ENCODE data around the gene WWOX. TPM values are rescaled to one million over a fixed set of nuclear protein-coding genes. Genes with fewer than 3 reads are reported as not detected.
"Not testable (repeated sequence)": the region's sequence is repeated elsewhere in the genome, so short reads cannot be mapped to it uniquely, and the experiment has no call there.

Gene WWOX
- total and polyA plus RNA-seq, 4 donors: 5.4 to 61.5 (median 18.4) TPM

DNA sequence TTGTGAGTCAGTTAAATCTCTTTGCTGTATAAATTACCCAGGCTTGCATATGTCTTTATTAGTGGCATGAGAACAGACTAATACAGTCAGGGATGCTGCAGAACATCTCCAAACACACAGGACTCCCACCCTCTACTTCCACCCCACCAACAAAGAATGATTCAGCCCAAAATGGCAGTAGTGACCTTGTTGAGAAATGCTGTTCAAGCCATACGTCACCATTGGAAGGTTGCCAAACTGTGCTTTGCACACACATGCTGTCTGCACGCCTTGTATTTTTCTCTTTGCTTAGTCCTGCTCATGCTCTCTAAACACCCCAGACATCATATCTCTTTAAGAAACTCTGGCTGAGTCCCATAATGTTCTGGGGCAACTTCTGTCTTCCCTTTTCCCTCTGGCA, 589.6 kb downstream of the WWOX start:
- Histone ChIP-seq H3K4me3 (no peak overlapping the region), H3K36me3 (ENCODE audit: control insufficient read depth in 4 of 4, insufficient read depth in 4 of 4, low read length in 4 of 4) (no peaks in the 10 kb centered on the region), H3K4me1 (ENCODE audit: control insufficient read depth in 5 of 5, insufficient read depth in 5 of 5, low read length in 5 of 5) (peaks cover 0 to 12% (median 6%) of the 10 kb centered on the region in 5 donors), H3K9me3 (ENCODE audit: control insufficient read depth in 4 of 4, insufficient read depth in 3 of 4, low read length in 3 of 4) (no peaks in the 10 kb centered on the region), H3K9ac (ENCODE audit: insufficient read depth in 1 of 2, low read length in 2 of 2) (no peak overlapping the region), H3K27ac (ENCODE audit: low read depth in 1 of 2, low read length in 1 of 2) (no peak overlapping the region), H3K27me3 (ENCODE audit: control insufficient read depth in 3 of 3, insufficient read depth in 3 of 3, low read length in 2 of 3) (no peaks in the 10 kb centered on the region)
- ATAC-seq (ENCODE audit: insufficient read depth, low FRiP score) (no peak), DNase-seq (peak; percentile 64 to 92 (median 86))
- no peak for TF ChIP-seq CTCF (IDR thresholded peaks at IDR 0.05; ENCODE audit: control extremely low read depth, extremely low read depth)
- 43 to 47% methylated on average over 2 of the region's 2 CpGs for WGBS, 2 donors

DNA sequence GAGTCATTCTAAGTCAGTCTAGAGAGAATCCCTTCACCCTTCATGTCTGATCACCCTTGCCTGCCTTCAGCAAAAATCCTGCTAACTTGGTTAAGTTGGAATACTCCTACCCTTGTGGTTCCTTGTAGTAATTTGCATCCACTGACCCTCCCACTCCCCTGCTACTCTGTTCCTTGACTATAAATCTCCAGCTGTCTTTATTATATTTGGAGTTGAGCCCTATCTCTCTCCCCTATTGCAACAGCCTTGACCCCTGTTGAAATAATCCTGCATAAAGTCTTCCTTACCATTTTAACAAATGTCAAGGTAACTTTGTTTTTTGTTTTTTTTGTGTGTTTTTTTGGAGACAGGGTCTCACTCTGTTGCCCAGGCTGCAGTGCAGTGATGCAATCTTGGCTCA, 590.1 kb downstream of the WWOX start:
- H3K4me1 ChIP-seq (ENCODE audit: control insufficient read depth in 5 of 5, insufficient read depth in 5 of 5, low read length in 5 of 5): peaks cover 0 to 12% (median 6%) of the 10 kb centered on the region in 5 donors
- H3K4me3 ChIP-seq: no peak overlapping the region
- H3K9ac ChIP-seq (ENCODE audit: insufficient read depth in 1 of 2, low read length in 2 of 2): no peak overlapping the region
- no peak overlapping the region for H3K27ac ChIP-seq (ENCODE audit: low read depth in 1 of 2, low read length in 1 of 2)
- no peak for ATAC-seq (ENCODE audit: insufficient read depth, low FRiP score)
- H3K36me3 ChIP-seq (ENCODE audit: control insufficient read depth in 4 of 4, insufficient read depth in 4 of 4, low read length in 4 of 4): no peaks in the 10 kb centered on the region
- DNase-seq: peak in 1 of 3 donors; percentile 49
- no peaks in the 10 kb centered on the region for H3K27me3 ChIP-seq (ENCODE audit: control insufficient read depth in 3 of 3, insufficient read depth in 3 of 3, low read length in 2 of 3)
- no peak for TF ChIP-seq CTCF (IDR thresholded peaks at IDR 0.05; ENCODE audit: control extremely low read depth, extremely low read depth)
- H3K9me3 ChIP-seq (ENCODE audit: control insufficient read depth in 4 of 4, insufficient read depth in 3 of 4, low read length in 3 of 4): no peaks in the 10 kb centered on the region

- 96 to 97% methylated on average over 4 of the region's 4 CpGs for WGBS, 2 donors
- no peak overlapping the region for H3K27ac ChIP-seq (ENCODE audit: low read depth in 1 of 2, low read length in 1 of 2)
- no peak for TF ChIP-seq CTCF (IDR thresholded peaks at IDR 0.05; ENCODE audit: control extremely low read depth, extremely low read depth)
Observed at GRCh38 chr16:78690510-78690909, 591.1 kb downstream of the WWOX start.

GRCh38 chr16:78691746-78692145, 592.3 kb downstream of the WWOX start:
- ATAC-seq (ENCODE audit: insufficient read depth, low FRiP score); H3K4me3 ChIP-seq; DNase-seq; H3K27ac ChIP-seq (ENCODE audit: low read depth in 1 of 2, low read length in 1 of 2); H3K27me3 ChIP-seq (ENCODE audit: control insufficient read depth in 3 of 3, insufficient read depth in 3 of 3, low read length in 2 of 3); H3K9me3 ChIP-seq (ENCODE audit: control insufficient read depth in 4 of 4, insufficient read depth in 3 of 4, low read length in 3 of 4); H3K9ac ChIP-seq (ENCODE audit: insufficient read depth in 1 of 2, low read length in 2 of 2); H3K36me3 ChIP-seq (ENCODE audit: control insufficient read depth in 4 of 4, insufficient read depth in 4 of 4, low read length in 4 of 4): not testable (repeated sequence)
- H3K4me1 ChIP-seq (ENCODE audit: control insufficient read depth in 5 of 5, insufficient read depth in 5 of 5, low read length in 5 of 5): peaks cover 0 to 17% (median 6%) of the 10 kb centered on the region in 5 donors
- WGBS, 2 donors: 84 to 85% methylated on average over 3 of the region's 3 CpGs

More at GRCh38 chr16:78690510-78690909, 591.1 kb downstream of the WWOX start:
- no peaks in the 10 kb centered on the region for H3K27me3 ChIP-seq (ENCODE audit: control insufficient read depth in 3 of 3, insufficient read depth in 3 of 3, low read length in 2 of 3)
- no peaks in the 10 kb centered on the region for H3K36me3 ChIP-seq (ENCODE audit: control insufficient read depth in 4 of 4, insufficient read depth in 4 of 4, low read length in 4 of 4)
- H3K4me3 ChIP-seq: no peak overlapping the region
- H3K4me1 ChIP-seq (ENCODE audit: control insufficient read depth in 5 of 5, insufficient read depth in 5 of 5, low read length in 5 of 5): peaks cover 0 to 16% (median 6%) of the 10 kb centered on the region in 5 donors
- no peak for DNase-seq
- no peak overlapping the region for H3K9ac ChIP-seq (ENCODE audit: insufficient read depth in 1 of 2, low read length in 2 of 2)
- no peaks in the 10 kb centered on the region for H3K9me3 ChIP-seq (ENCODE audit: control insufficient read depth in 4 of 4, insufficient read depth in 3 of 4, low read length in 3 of 4)
- ATAC-seq (ENCODE audit: insufficient read depth, low FRiP score): no peak
